ENCODE data around the gene SAG.

Gene SAG
- long read RNA-seq, donor 1: 0 reads
- long read RNA-seq, donor 2: 0 reads
- long read RNA-seq, donor 3: 0 reads
- long read RNA-seq, donor 4: 0 reads
- long read RNA-seq, donor 5: 0 reads
- long read RNA-seq, donor 6: 0 reads
- long read RNA-seq, donor 7: 0 reads
- long read RNA-seq, donor 8: 0 reads

GRCh38 chr2:233307565-233307964, at the start of gene SAG:
TSS of gene SAG (plus strand) at chr2:233307816. CDS start at chr2:233309190, 1,374 bp downstream.
- no peak for DNase-seq

GRCh38 chr2:233258211-233258610, 49.4 kb upstream of the SAG start:
- no peak for DNase-seq

GRCh38 chr2:233259730-233260129, 47.9 kb upstream of the SAG start:
- no peak for DNase-seq

GRCh38 chr2:233260661-233261060, 47.0 kb upstream of the SAG start:
- no peak for DNase-seq

- DNase-seq: no peak
Measured at GRCh38 chr2:233261819-233262555, 45.6 kb upstream of the SAG start.

GRCh38 chr2:233262562-233262961, 45.1 kb upstream of the SAG start:
- DNase-seq: no peak

GRCh38 chr2:233263045-233263570, 44.5 kb upstream of the SAG start:
- DNase-seq: no peak

- no peak for DNase-seq
Measured at GRCh38 chr2:233264667-233265066, 42.9 kb upstream of the SAG start.

- DNase-seq: no peak
Measured at GRCh38 chr2:233265899-233266431, 41.7 kb upstream of the SAG start.

DNA sequence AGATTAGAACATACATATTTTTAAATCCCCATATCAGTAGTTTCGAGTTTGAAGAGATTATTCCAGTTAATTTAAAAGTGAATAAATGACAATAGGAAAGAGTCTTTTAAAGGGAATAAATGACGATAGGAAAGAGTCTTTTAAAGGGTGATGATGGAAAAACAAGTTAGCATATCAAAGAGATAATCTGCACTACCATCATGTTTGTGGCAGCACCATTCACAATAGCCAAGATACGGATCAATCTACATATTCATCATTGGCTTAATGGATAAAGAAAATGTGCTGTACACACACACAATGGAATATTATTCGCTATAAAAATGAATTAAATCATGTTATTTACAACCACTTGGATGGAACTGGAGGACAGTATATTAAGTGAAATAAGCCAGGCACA, 41.1 kb upstream of the SAG start:
- no peak for DNase-seq

DNA sequence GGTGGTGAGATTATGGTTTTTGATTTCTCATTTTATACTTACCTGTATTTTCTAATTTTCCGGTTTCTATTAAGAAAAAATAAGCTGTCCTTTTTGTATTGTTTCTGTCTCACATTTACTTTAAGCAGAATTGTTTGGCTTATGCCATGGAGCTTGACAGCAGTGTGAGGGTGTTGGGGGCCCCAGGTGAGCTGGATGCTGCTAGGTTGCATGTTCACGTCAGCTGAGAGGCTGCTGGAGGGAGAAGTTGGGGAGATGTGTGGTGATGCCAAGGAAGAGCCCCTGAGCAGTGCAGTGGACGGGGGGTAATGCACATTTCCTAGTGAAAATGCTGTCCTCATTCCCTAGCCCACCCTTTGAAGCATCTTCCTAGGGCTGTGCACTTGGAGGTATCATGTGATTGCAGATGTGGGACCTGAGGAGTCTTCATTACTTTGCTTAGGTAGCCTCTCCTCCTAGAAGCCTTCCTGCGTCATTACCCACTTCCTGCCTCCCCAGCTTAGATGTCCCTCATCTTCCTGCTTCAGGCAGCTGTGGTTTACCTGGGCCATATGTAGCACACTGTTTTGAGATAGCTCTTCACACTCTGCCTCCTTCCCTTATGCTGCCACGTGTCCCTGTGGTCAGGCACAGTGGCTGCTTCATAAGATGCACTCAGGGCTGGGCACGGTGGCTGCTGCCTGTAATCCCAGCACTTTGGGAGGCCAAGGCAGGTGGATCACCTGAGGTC, 39.9 kb upstream of the SAG start:
- DNase-seq: no peak

- no peak for DNase-seq
Measured at GRCh38 chr2:233270366-233270765, 37.2 kb upstream of the SAG start.

DNA sequence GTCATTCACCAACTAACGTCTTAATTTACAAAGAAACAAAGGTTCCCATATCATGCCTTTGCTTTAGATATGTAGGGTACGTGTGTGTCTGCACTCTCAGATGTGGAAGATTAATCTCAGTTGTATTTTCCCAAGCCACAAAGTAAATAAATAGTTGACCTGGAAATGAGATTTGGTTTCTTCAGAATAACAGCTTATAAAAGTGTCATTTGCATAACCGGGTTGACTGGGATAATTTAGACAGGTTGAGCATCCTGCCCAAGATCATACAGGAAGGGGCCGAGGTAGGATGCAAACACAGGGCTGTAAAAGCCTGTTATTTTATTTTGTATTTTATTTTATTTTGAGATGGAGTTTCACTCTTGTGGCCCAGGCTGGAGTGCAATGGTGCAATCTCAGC, 36.7 kb upstream of the SAG start:
- no peak for DNase-seq

DNA sequence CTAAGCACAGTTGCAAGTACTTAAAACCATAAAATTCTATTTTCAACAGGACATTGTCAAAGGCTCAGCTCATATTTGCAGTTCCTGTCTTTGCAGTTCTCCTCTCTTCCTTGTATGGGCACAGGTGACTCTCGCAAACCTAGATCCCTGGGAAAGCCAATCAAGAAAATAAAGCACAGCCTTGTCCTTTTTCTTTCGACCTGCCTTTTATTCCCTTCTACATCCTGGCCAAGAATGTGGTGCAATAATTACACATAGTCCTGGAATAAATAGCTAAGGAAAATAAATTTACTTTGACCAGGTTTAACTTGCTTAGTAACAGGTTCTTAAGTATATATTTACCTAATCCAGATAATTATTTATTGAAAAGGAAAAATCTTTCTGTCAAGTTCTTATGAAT, 35.9 kb upstream of the SAG start:
- no peak for DNase-seq

DNA sequence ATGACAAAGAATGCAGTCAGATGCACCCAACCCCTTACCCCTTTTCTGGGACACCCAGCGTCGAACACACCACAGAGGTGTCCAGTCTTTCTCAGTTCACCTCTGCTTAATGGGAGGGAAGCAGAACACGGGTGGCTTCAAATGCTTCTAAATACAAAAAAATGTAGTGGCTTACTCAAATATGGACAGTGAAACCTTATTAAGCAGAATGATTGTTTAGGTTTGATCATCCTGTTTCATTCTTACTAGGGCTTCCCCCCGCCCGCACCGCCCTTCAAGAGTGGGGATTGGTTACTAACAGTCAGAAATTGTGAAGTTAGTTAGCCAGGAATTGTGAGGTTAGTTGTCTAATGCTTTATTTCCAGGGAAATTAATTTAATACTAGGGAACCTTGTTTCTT, 34.5 kb upstream of the SAG start:
- DNase-seq: no peak

GRCh38 chr2:233275223-233275622, 32.4 kb upstream of the SAG start:
- no peak for DNase-seq

DNA sequence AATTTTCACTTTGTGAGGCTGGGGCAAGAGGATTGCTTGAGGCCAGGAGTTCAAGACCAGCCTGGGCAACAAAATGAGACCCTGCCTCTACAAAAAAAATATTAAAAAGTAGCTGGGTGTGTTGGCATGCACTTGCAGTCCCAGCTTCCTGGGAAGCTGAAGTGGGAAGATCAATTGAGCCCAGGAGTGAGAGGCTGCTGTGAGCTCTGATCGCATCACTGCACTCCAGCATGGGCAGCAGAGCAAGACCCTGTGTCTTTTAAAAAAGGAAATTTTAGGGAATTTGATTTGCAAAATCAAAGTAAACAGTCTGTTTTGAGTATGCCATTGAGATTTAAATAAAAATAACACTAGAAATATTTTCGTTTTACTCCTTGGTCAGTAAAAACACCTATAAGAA, 28.7 kb upstream of the SAG start:
- no peak for DNase-seq

- no peak for DNase-seq
Measured at GRCh38 chr2:233280114-233280693, 27.4 kb upstream of the SAG start.

DNA sequence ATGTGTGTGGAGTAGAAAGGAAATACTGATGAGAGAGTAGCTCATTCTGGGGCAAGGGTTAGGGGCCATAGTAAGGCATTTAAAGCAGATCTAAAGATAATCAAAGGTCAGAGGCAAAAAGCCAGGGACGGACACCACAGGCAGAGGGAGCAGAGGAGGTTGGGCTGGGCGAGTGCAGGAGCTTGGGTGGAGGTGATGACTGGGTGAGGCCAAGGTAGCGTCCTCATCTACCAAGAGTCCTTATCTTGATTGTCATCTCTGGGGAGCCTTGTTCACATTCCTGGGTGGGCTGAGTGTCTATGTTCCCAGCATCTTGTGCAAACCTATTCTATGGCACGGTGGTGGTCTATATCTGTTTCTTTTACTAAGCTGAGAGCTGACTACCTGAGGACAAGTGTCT, 26.1 kb upstream of the SAG start:
- no peak for DNase-seq

- DNase-seq: no peak
Measured at GRCh38 chr2:233281992-233282603, 25.5 kb upstream of the SAG start.

- no peak for DNase-seq
Measured at GRCh38 chr2:233285921-233286320, 21.7 kb upstream of the SAG start.

- DNase-seq: no peak
Measured at GRCh38 chr2:233287871-233288270, 19.7 kb upstream of the SAG start.

Measured in right kidney (tissue), 9 donors.